H9 (cell line): ENCODE data around the gene ADAMTSL5. TPM values are rescaled to one million over a fixed set of nuclear protein-coding genes. Genes with fewer than 3 reads are reported as not detected.

Experiments used
- DNase-seq: peaks from one replicate; pipeline ENCODE4 v3.0.0-alpha.2; 2017
- H2AFZ ChIP-seq: one replicate; pipeline ENCODE4 v1.6.1; 2013; ENCODE audit warnings: mild to moderate bottlenecking, low read length, control low read depth, moderate library complexity
- H2AK5ac ChIP-seq: 2 replicates; pipeline ENCODE4 v1.6.1; 2013; ENCODE audit warnings: low read length, control low read depth, mixed read lengths; ENCODE audit not compliant: insufficient read length
- H2BK120ac ChIP-seq: one replicate; pipeline ENCODE4 v1.6.1; 2013; ENCODE audit warnings: low read depth, mild to moderate bottlenecking, low read length, control low read depth, inconsistent platforms; ENCODE audit not compliant: poor library complexity, severe bottlenecking
- H2BK12ac ChIP-seq: 2 replicates; pipeline ENCODE4 v1.6.1; 2013; ENCODE audit warnings: low read length, control low read depth, mixed read lengths, low read depth; ENCODE audit not compliant: insufficient read length
- H2BK15ac ChIP-seq: 2 replicates; pipeline ENCODE4 v1.6.1; 2013; ENCODE audit warnings: low read depth, low read length, control low read depth
- H2BK20ac ChIP-seq: one replicate; pipeline ENCODE4 v1.6.1; 2013; ENCODE audit warnings: low read depth, mild to moderate bottlenecking, low read length, control low read depth, inconsistent platforms; ENCODE audit not compliant: poor library complexity, severe bottlenecking
- H2BK5ac ChIP-seq: 2 replicates; pipeline ENCODE4 v1.6.1; 2013; ENCODE audit warnings: low read length, control low read depth, mixed read lengths; ENCODE audit not compliant: insufficient read length
- H3K14ac ChIP-seq: 2 replicates; pipeline ENCODE4 v1.6.1; 2013; ENCODE audit warnings: low read length, control low read depth; ENCODE audit not compliant: insufficient read depth
- H3K18ac ChIP-seq: 2 replicates; pipeline ENCODE4 v1.6.1; 2013; ENCODE audit warnings: low read depth, mild to moderate bottlenecking, mixed read lengths, low read length, control low read depth; ENCODE audit not compliant: insufficient read length
- H3K23ac ChIP-seq: 2 replicates; pipeline ENCODE4 v1.6.1; 2013; ENCODE audit warnings: low read length, control low read depth, mixed read lengths, low read depth; ENCODE audit not compliant: insufficient read length
- H3K23me2 ChIP-seq: 2 replicates; pipeline ENCODE4 v1.6.1; 2013; ENCODE audit warnings: low read depth, mild to moderate bottlenecking, mixed read lengths, low read length, control low read depth; ENCODE audit not compliant: insufficient read length, poor library complexity, severe bottlenecking
- H3K27ac ChIP-seq: 2 replicates; pipeline ENCODE4 v1.5.1; 2013; ENCODE audit warnings: low read length, control low read depth, mixed read lengths, low read depth; ENCODE audit not compliant: insufficient read length
- H3K27me3 ChIP-seq: 2 replicates; pipeline ENCODE4 v1.6.1; 2013; ENCODE audit warnings: low read length, control low read depth, inconsistent platforms; ENCODE audit not compliant: insufficient read depth
- H3K4ac ChIP-seq: 2 replicates; pipeline ENCODE4 v1.6.1; 2013; ENCODE audit warnings: low read depth, mild to moderate bottlenecking, control low read depth, inconsistent platforms, low read length, moderate library complexity
- H3K4me1 ChIP-seq: 2 replicates; pipeline ENCODE4 v1.6.1; 2013; ENCODE audit warnings: low read length, control low read depth, inconsistent platforms; ENCODE audit not compliant: insufficient read depth
- H3K4me2 ChIP-seq: 2 replicates; pipeline ENCODE4 v1.6.1; 2013; ENCODE audit warnings: low read length, control low read depth, mixed read lengths; ENCODE audit not compliant: insufficient read length, insufficient read depth
- H3K56ac ChIP-seq: 2 replicates; pipeline ENCODE4 v1.6.1; 2013; ENCODE audit warnings: low read depth, mild to moderate bottlenecking, mixed read lengths, low read length, control low read depth; ENCODE audit not compliant: insufficient read length
- H3K79me1 ChIP-seq: 2 replicates; pipeline ENCODE4 v1.6.1; 2013; ENCODE audit warnings: low read depth, mild to moderate bottlenecking, moderate library complexity, low read length, control low read depth, inconsistent platforms; ENCODE audit not compliant: insufficient read depth, poor library complexity, severe bottlenecking
- H3K79me2 ChIP-seq: 2 replicates; pipeline ENCODE4 v1.6.1; 2013; ENCODE audit warnings: low read length, control low read depth, inconsistent platforms; ENCODE audit not compliant: insufficient read depth
- H3K9ac ChIP-seq: 2 replicates; pipeline ENCODE4 v1.6.1; 2013; ENCODE audit warnings: low read length, control low read depth, mixed read lengths; ENCODE audit not compliant: insufficient read length; ENCODE audit errors: extremely low read depth
- H3K9me3 ChIP-seq: one replicate; pipeline ENCODE4 v1.6.1; 2013; ENCODE audit warnings: low read depth, low read length, inconsistent platforms; ENCODE audit not compliant: control insufficient read depth
- H3T11ph ChIP-seq: one replicate; pipeline ENCODE4 v1.6.1; 2013; ENCODE audit warnings: mild to moderate bottlenecking, low read length, control low read depth, inconsistent platforms
- H4K20me1 ChIP-seq: one replicate; pipeline ENCODE4 v1.6.1; 2013; ENCODE audit not compliant: control insufficient read depth, insufficient read length, insufficient read depth
- H4K5ac ChIP-seq: 2 replicates; pipeline ENCODE4 v1.6.1; 2013; ENCODE audit warnings: low read depth, mild to moderate bottlenecking, mixed read lengths, low read length, control low read depth; ENCODE audit not compliant: insufficient read length
- H4K8ac ChIP-seq: replicated peaks from 2 replicates; pipeline ENCODE4 v1.6.1; 2013; ENCODE audit warnings: low read length, control low read depth, mixed read lengths, low read depth; ENCODE audit not compliant: insufficient read length
- H4K91ac ChIP-seq: 2 replicates; pipeline ENCODE4 v1.6.1; 2013; ENCODE audit warnings: low read depth, mild to moderate bottlenecking, moderate library complexity, mixed read lengths, low read length, control low read depth; ENCODE audit not compliant: insufficient read length
- H3K27ac Mint-ChIP-seq, 3 experiments: 2 replicates in 2 of 3; 3 replicates in 1 of 3; pipeline ENCODE4 v1.8.0; 2020 to 2021; ENCODE audit warnings: mixed read lengths in 3 of 3, mild to moderate bottlenecking in 1 of 3, moderate library complexity in 1 of 3
- H3K27me3 Mint-ChIP-seq: 2 replicates; pipeline ENCODE4 v1.8.0; 2021; ENCODE audit warnings: low read depth, mild to moderate bottlenecking, moderate library complexity, mixed read lengths
- H3K36me3 Mint-ChIP-seq, 3 experiments: 2 replicates in 2 of 3; 3 replicates in 1 of 3; pipeline ENCODE4 v1.8.0; 2020 to 2021; ENCODE audit warnings: low read depth in 3 of 3, mixed read lengths in 3 of 3; ENCODE audit not compliant: insufficient read depth in 1 of 3
- H3K4me1 Mint-ChIP-seq, 2 experiments: 2 replicates each; pipeline ENCODE4 v1.8.0; 2020; ENCODE audit warnings: mixed read lengths in 2 of 2
- H3K4me3 Mint-ChIP-seq, 2 experiments: 2 replicates in 1 of 2; 3 replicates in 1 of 2; pipeline ENCODE4 v1.8.0; 2020 to 2021; ENCODE audit warnings: mild to moderate bottlenecking in 2 of 2, mixed read lengths in 2 of 2, moderate library complexity in 1 of 2
- H3K9me3 Mint-ChIP-seq, 2 experiments: 2 replicates in 1 of 2; 3 replicates in 1 of 2; pipeline ENCODE4 v1.8.0; 2020; ENCODE audit warnings: mild to moderate bottlenecking in 2 of 2, mixed read lengths in 2 of 2, moderate library complexity in 1 of 2
- CTCF ChIP-seq: fragments of 200-600 bp; sonication (generic); conservative IDR thresholded peaks from 3 replicates; pipeline ENCODE4 v1.8.0; 2021; ENCODE audit warnings: antibody characterized with exemption, mild to moderate bottlenecking
- WGBS: extraction: QIAGEN DNeasy Blood & Tissue Kit; methylation state at CpG from one replicate; pipeline ENCODE4 v1.1.7; 2013; ENCODE audit warnings: missing lambda C conversion rate, low lambda C conversion rate, mixed read lengths; ENCODE audit not compliant: insufficient read length; ENCODE audit errors: extremely low coverage; 5-methylcytosine and 5-hydroxymethylcytosine counted together
- total RNA-seq: library from RNA; stranded (reverse); gene quantifications from 2 replicates; pipeline ENCODE4 v1.2.1, GENCODE V29; 2021

ADAMTSL5 gene
- total RNA-seq, 1 experiment from 2014 or later: 1.5 TPM

- no peak overlapping the region for H3K4me3 Mint-ChIP-seq
Observed at GRCh38 chr19:1551068-1552040, 38.5 kb upstream of the ADAMTSL5 start.

More at GRCh38 chr19:1551068-1552040, 38.5 kb upstream of the ADAMTSL5 start:
- H2BK20ac ChIP-seq: no peak overlapping the region
- no peaks in the 10 kb centered on the region for H3K79me2 ChIP-seq
- no peaks in the 10 kb centered on the region for H3K27me3 ChIP-seq
- no peak overlapping the region for H4K91ac ChIP-seq
- no peak overlapping the region for H2BK5ac ChIP-seq
- no peak overlapping the region for H2AFZ ChIP-seq
- no peak overlapping the region for H4K5ac ChIP-seq
- H3K36me3 Mint-ChIP-seq: peaks cover 0 to 6% (median 4%) of the 10 kb centered on the region in 3 experiments; a peak in 5 of 7 replicates
- H3K4me2 ChIP-seq: no peak overlapping the region
- H2BK15ac ChIP-seq: no peak overlapping the region
- no peak overlapping the region for H2AK5ac ChIP-seq
- H3K4me1 Mint-ChIP-seq: no peaks in the 10 kb centered on the region
- no peaks in the 10 kb centered on the region for H3K79me1 ChIP-seq
- H3K4ac ChIP-seq: no peak overlapping the region
- H3T11ph ChIP-seq: no peak overlapping the region
- peaks cover 3% of the 10 kb centered on the region for H3K27me3 Mint-ChIP-seq
- TF ChIP-seq CTCF: no peak
- no peak overlapping the region for H3K56ac ChIP-seq
- no peak overlapping the region for H3K18ac ChIP-seq
- H3K9ac ChIP-seq: no peak overlapping the region
- WGBS: no CpG with 5 or more reads among the region's 17 CpGs
- H3K9me3 Mint-ChIP-seq: no peaks in the 10 kb centered on the region; a peak in 2 of 5 replicates
- H3K23me2 ChIP-seq: no peaks in the 10 kb centered on the region
- no peak overlapping the region for H2BK12ac ChIP-seq
- no peak overlapping the region for H4K8ac ChIP-seq
- peak overlapping the region in 1 of 3 experiments; percentile 66; a peak in 1 of 7 replicates for H3K27ac Mint-ChIP-seq
- no peaks in the 10 kb centered on the region for H4K20me1 ChIP-seq
- H3K4me1 ChIP-seq: no peaks in the 10 kb centered on the region
- no peak overlapping the region for H2BK120ac ChIP-seq
- H3K9me3 ChIP-seq: no peaks in the 10 kb centered on the region
- H3K27ac ChIP-seq: no peak overlapping the region
- H3K23ac ChIP-seq: no peak overlapping the region
- no peak overlapping the region for H3K14ac ChIP-seq
- no peak for DNase-seq
